ENCODE results near the gene ZNF594.

GRCh38 chr17:5209396-5209795 is 17.7 kb upstream of the ZNF594 start:
- no peak for TF ChIP-seq CTCF (IDR thresholded peaks at IDR 0.05 in 4 of 5, conservative IDR thresholded peaks at IDR 0.05 in 1 of 5)
- no peak for TF ChIP-seq POLR2A (IDR thresholded peaks at IDR 0.05)
